Effector memory CD4-positive, alpha-beta T cell (primary cell): Measurements from ENCODE around the gene RSPO4.

Experiments used
- DNase-seq, 3 donors: peaks; one replicate each; pipeline ENCODE4 v3.0.0-alpha.2; 2020
- H3K27ac ChIP-seq: 2 replicates; pipeline ENCODE4 v1.7.0; 2013; ENCODE audit warnings: mild to moderate bottlenecking, low read length, moderate library complexity; ENCODE audit not compliant: insufficient read depth, poor library complexity, severe bottlenecking
- H3K27me3 ChIP-seq: replicated peaks from 2 replicates; pipeline ENCODE4 v1.7.0; 2013; ENCODE audit warnings: mild to moderate bottlenecking, low read length; ENCODE audit not compliant: insufficient read depth, control insufficient read depth, poor library complexity, severe bottlenecking
- H3K36me3 ChIP-seq: 2 replicates; pipeline ENCODE4 v1.7.0; 2013; ENCODE audit warnings: mild to moderate bottlenecking, low read length, moderate library complexity; ENCODE audit not compliant: control insufficient read depth, insufficient read depth
- H3K4me1 ChIP-seq: 2 replicates; pipeline ENCODE4 v1.7.0; 2013; ENCODE audit warnings: low read length, mild to moderate bottlenecking; ENCODE audit not compliant: control insufficient read depth, insufficient read depth, poor library complexity, severe bottlenecking
- H3K4me3 ChIP-seq: 2 replicates; pipeline ENCODE4 v1.7.0; 2013; ENCODE audit warnings: low read length, low read depth, mild to moderate bottlenecking; ENCODE audit not compliant: insufficient read depth, poor library complexity, severe bottlenecking
- H3K9me3 ChIP-seq: 2 replicates; pipeline ENCODE4 v1.7.0; 2013; ENCODE audit warnings: mild to moderate bottlenecking, low read length, moderate library complexity; ENCODE audit not compliant: control insufficient read depth

Gene RSPO4

DNA sequence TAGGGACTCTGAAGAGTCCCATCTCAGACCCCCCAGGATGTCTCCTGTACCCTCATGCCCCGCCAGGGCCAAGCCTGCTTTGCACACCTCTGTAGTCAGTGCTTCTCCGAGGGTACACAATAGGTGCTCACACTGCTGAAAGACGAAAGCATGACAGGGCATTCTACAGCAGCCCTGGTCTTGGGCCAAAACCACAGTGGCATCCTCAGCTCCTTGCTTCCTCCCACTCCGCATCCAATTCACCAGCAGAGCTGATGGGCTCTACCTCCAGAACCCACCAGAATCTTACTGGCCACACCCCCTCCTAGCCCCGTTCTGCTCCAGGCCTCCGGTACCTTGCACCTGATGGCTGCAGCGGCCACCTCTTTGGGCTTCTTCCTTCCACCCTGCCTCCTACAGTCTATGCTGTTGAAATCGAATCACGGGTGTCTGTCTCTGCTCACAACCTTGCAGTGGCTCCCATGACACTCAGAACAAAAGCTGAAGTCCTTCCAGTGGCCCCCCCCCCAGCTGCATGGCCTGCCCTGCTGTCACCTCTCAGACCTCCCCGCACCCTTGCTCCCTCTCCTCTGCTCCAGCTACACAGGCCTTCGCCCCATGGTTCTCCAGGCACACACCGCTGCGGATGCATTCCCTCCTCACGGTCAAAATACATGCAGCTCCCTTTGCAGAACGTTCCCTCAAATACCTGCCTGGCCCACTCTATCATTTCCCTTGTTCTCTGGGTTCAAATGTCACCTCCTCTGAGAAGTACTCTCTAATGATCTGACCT, 87.2 kb downstream of the RSPO4 start:
- Histone ChIP-seq H3K4me1 (no peaks in the 10 kb centered on the region), H3K9me3 (no peaks in the 10 kb centered on the region), H3K27ac (no peak overlapping the region), H3K36me3 (no peaks in the 10 kb centered on the region), H3K27me3 (peaks cover 3% of the 10 kb centered on the region), H3K4me3 (no peak overlapping the region)
- no peak for DNase-seq

DNA sequence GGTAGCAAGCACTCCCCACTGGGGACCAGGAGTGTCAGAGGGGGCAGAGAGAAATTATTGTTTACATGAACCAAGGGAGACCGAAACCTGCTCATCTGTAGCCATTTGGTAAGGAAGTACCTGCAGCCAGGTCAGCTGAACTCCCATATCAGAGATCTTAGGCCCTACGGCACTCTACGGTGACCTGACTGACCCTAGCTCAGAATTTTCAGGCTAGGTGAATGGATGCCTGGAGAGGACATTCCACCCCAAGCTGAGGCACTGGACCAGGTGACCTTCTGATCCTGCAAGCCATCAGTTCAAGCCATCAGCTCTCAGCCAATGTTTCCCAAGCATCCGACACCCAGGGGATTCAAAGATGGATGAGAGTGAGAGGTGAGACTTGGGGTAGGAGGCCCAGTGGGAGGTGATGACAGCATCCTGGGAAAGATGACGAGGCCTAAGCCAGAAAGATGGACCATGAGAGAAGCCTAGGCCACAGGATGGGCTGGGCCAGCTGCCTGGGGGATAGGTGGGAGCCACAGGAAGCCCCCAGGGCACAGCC, 88.7 kb downstream of the RSPO4 start:
- H3K9me3 ChIP-seq = no peaks in the 10 kb centered on the region
- no peak overlapping the region for H3K27ac ChIP-seq
- H3K27me3 ChIP-seq = peaks cover 3% of the 10 kb centered on the region
- H3K36me3 ChIP-seq = no peaks in the 10 kb centered on the region
- no peaks in the 10 kb centered on the region for H3K4me1 ChIP-seq
- DNase-seq = no peak
- no peak overlapping the region for H3K4me3 ChIP-seq

DNA sequence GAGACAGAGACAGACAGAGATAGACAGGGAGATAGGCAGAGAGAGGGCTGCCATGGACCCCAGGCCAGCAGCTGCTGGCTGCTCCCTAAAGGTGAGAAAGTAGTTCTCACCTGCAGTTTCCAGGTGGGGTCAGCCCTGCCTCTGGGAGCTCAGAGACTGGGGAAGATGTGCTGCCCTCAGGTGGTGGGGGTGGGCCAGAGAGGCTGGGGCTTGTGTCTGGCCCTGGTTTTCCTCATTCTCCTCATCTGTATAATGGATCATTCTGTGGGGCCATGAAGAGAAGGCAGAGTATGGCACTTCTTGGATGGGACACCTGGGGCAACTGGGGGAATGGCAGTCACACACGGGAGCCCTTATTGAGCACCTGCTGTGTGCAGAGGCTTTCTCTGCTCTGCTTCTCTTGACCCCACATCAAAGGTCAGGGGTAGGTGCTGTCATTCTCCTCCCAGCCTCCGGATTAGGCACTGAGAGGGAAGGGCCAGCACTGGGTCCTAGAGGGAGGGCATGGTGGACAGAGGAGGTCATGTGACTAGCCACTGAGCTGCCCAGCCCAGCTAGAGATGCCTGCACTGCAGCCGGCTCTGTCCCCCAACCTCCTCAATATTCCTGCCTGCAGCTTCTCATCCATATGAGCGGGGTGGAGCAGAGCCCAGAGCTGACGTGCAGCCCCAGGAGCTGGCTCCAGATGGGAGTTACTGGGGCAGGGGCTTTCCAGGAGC, 90.1 kb downstream of the RSPO4 start:
- Histone ChIP-seq H3K4me1 (no peaks in the 10 kb centered on the region), H3K27me3 (peaks cover 3% of the 10 kb centered on the region), H3K9me3 (no peaks in the 10 kb centered on the region), H3K27ac (no peak overlapping the region), H3K4me3 (no peak overlapping the region), H3K36me3 (no peaks in the 10 kb centered on the region)
- DNase-seq = peak in 1 of 3 donors; percentile 2

DNA sequence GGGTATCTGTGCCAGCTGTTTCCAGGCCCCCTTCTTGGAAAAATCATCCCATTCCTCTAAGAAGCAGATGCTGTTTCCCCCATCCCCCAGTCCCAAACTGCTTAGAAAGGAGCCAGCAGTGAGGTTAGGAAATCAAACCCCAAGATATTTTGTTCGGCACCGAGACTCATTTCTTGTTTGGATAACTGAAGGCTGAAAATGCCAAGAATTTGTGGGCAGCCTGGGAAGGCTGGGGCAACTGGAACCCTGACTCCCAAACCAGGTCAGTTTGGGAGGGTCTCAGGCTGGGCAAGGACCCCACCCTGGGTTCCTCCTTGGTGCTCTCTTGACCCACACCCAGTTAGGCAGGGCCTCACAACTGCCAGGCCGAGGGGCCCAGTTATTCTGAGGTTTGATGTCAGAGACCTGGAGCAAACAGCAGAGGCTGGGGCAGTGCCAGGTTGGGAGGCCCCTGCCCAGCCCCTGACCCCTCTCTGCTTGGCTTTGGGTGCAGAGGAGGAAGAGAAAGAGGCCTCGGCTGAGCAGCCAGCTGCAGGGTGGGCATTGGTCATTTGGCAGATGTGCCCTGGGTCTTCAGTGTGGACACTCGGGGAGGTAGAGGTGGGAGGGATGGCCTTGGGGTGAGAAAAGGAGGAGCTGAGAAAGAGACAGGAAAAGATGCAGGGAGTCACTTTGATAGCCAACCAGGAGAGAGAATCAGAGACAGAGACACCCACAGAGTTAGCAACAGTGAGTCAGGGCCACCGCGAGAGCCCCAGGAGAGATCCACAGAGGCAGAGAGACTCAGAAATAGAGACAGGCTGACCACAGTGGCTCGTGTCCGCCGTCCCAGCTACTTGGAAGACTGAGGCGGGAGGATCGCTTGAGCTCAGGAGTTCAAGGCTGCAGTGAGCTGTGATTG, 91.0 kb downstream of the RSPO4 start:
- DNase-seq = no peak
- H3K27ac ChIP-seq = no peak overlapping the region

DNA sequence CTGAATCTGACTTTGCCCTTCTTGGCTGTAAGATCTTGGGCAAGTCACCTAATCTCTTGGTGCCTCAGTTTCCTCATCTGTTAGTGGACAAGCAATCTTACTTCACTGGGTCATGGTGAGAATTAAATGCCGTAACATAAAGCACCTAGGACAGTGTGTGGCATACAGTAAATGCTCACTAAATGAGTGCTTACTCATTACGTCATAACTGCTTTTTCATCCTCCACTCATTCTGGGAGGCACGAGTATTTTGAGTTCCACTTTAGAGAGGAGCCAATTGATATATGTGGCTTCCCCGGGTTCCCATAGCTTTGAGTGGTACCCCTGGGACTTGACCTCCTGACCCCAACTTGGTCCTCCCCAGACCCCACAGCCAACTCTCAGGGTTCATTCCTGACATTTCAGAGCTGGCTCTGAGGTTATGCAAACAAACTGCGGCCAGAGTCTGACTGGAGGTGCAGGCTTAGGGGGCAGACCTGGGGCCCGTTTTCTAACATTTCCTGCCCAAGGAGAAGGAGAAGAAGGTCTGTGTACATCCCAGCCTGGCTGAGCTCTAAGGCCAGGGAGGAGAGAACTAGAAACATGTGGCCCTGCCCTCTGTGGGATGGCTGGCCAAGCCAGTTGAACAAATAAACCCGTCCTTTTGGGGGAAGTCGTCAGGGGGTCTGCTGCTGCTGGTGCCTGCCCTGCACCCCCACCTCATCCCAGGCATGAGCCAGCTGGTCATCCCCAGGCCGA, 91.8 kb downstream of the RSPO4 start:
- no peak overlapping the region for H3K27ac ChIP-seq
- no peak for DNase-seq
- H3K4me3 ChIP-seq = no peak overlapping the region

More for the DNA sequence above, 91.0 kb downstream of the RSPO4 start:
- no peak overlapping the region for H3K4me3 ChIP-seq
- H3K27me3 ChIP-seq = peaks cover 3% of the 10 kb centered on the region
- H3K4me1 ChIP-seq = no peaks in the 10 kb centered on the region
- H3K9me3 ChIP-seq = no peaks in the 10 kb centered on the region
- H3K36me3 ChIP-seq = no peaks in the 10 kb centered on the region

DNA sequence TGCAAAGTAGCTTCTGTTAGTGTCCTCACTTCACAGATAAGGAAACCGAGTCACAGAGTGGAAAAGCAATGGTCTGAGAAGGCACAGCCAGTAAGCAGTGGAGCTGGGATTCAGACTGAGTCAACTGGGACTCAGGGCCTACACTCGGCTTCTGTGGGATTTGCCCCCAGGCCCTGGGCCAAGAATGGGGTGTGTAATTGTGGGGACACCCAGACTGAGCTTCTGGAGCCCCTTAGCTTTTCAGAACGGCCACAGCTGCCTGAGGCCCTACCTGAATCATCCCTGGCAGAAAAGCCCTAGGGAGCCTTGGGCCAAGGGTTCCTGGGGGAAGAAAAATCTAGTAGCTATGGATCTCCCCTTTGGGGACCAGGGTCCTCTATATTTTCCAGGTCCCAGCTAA, 92.5 kb downstream of the RSPO4 start:
- no peaks in the 10 kb centered on the region for H3K4me1 ChIP-seq
- no peak for DNase-seq
- no peaks in the 10 kb centered on the region for H3K9me3 ChIP-seq
- no peak overlapping the region for H3K4me3 ChIP-seq
- H3K36me3 ChIP-seq = no peaks in the 10 kb centered on the region
- H3K27ac ChIP-seq = no peak overlapping the region
- peaks cover 3% of the 10 kb centered on the region for H3K27me3 ChIP-seq

More for the DNA sequence above, 91.8 kb downstream of the RSPO4 start:
- Histone ChIP-seq H3K4me1 (no peaks in the 10 kb centered on the region), H3K9me3 (no peaks in the 10 kb centered on the region), H3K36me3 (no peaks in the 10 kb centered on the region), H3K27me3 (peaks cover 3% of the 10 kb centered on the region)
